ENCODE data around the gene DKK1. TPM values are rescaled to one million over a fixed set of nuclear protein-coding genes. Genes with fewer than 3 reads are reported as not detected.

The DKK1 gene
- total RNA-seq, 2 donors from 2014 or later, result not detected

DNA sequence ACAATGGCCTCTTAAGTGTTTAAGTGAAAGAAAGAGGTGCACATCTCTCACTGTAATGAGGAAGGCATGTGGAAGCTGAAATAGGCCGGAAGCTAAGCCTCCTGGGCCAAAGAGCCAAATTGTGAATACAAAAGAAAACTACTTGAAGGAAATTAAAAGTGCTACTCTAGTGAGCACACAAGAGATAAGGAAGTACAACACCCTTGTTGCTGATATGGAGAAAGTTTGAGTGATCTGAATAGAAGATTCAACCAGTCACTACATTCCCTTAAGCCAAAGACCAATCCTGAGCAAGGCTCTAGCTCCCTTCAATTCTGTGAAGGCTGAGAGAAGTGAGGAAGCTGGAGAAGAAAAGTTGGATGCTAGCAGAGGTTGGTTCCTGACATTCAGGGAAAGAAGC is 8.2 kb downstream of the DKK1 start:
- Histone ChIP-seq H3K36me3 (replicated peaks in 1 of 2; ENCODE audit: insufficient read depth in 1 of 2, low read depth in 2 of 2) (no peaks in the 10 kb centered on the region), H3K4me3 (no peak overlapping the region), H3K27me3 (no peaks in the 10 kb centered on the region), H3K4me1 (no peaks in the 10 kb centered on the region), H3K9me3 (no peaks in the 10 kb centered on the region), H3K27ac (no peak overlapping the region)
- 88 to 92% methylated on average over 1 of the region's 1 CpG for WGBS, 2 donors
- intact Hi-C loops (cut with DNase I), result no loop called here
- ATAC-seq (no peak), DNase-seq (no peak)
- TF ChIP-seq POLR2A (IDR thresholded peaks at IDR 0.05), result no peak
- TF ChIP-seq, protein P1, sequence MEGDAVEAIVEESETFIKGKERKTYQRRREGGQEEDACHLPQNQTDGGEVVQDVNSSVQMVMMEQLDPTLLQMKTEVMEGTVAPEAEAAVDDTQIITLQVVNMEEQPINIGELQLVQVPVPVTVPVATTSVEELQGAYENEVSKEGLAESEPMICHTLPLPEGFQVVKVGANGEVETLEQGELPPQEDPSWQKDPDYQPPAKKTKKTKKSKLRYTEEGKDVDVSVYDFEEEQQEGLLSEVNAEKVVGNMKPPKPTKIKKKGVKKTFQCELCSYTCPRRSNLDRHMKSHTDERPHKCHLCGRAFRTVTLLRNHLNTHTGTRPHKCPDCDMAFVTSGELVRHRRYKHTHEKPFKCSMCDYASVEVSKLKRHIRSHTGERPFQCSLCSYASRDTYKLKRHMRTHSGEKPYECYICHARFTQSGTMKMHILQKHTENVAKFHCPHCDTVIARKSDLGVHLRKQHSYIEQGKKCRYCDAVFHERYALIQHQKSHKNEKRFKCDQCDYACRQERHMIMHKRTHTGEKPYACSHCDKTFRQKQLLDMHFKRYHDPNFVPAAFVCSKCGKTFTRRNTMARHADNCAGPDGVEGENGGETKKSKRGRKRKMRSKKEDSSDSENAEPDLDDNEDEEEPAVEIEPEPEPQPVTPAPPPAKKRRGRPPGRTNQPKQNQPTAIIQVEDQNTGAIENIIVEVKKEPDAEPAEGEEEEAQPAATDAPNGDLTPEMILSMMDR (IDR thresholded peaks at IDR 0.05), result no peak

DNA sequence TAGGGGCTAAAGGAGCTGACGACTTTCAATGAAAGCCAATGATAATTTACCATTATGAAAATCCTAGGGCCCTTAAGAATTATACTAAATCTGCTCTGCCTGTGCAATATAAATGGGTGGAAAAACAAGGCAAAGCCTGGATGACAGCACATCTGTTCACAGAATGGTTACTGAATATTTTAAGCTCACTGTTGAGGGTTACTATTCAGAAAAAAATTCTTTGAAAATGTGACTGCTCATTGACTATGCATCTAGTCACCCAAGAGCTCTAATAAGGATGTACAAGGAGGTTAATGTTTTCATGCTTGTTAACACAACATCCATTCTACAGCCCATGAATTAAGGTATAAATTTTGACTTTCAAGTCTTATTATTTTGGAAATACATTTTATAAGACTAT is 8.9 kb downstream of the DKK1 start:
- DNase-seq (no peak), ATAC-seq (no peak)
- H3K36me3 ChIP-seq (replicated peaks in 1 of 2; ENCODE audit: insufficient read depth in 1 of 2, low read depth in 2 of 2), result no peaks in the 10 kb centered on the region
- no peaks in the 10 kb centered on the region for H3K9me3 ChIP-seq
- H3K27me3 ChIP-seq, result no peaks in the 10 kb centered on the region
- TF ChIP-seq, protein P1 (IDR thresholded peaks at IDR 0.05), result no peak
- TF ChIP-seq POLR2A (IDR thresholded peaks at IDR 0.05), result no peak
- WGBS, 2 donors, result 79 to 83% methylated on average over 1 of the region's 1 CpG
- intact Hi-C loops (cut with DNase I), result no loop called here
- no peaks in the 10 kb centered on the region for H3K4me1 ChIP-seq
- no peak overlapping the region for H3K4me3 ChIP-seq
- no peak overlapping the region for H3K27ac ChIP-seq

DNA sequence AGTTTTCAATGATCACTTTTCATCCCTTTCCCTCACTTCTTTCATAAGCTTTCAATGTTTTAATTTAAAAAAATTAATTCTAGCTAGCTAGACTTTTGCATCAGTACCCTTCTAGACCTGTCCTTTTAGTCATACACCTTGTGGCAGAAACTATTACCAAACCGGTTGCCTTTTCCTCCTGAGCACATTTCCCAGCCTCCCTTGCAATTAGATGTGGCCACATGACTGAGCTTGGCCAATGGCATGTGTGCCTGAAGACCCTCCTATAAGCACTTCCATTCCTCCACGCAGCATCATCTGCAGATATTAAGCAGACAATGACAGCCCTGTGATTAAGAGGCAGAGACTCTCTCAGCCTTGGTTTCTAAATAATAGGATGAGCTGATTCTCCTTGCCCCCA is 12.3 kb downstream of the DKK1 start:
- Histone ChIP-seq H3K4me1 (no peaks in the 10 kb centered on the region), H3K36me3 (replicated peaks in 1 of 2; ENCODE audit: insufficient read depth in 1 of 2, low read depth in 2 of 2) (no peaks in the 10 kb centered on the region), H3K4me3 (no peak overlapping the region), H3K27ac (no peak overlapping the region), H3K9me3 (no peaks in the 10 kb centered on the region), H3K27me3 (no peaks in the 10 kb centered on the region)
- ATAC-seq, result no peak
- no peak for DNase-seq
- 71 to 88% methylated on average over 2 of the region's 2 CpGs for WGBS, 2 donors
- TF ChIP-seq, protein P1 (IDR thresholded peaks at IDR 0.05), result no peak
- no peak for TF ChIP-seq POLR2A (IDR thresholded peaks at IDR 0.05)
- intact Hi-C loops (cut with DNase I), result no loop called here

DNA sequence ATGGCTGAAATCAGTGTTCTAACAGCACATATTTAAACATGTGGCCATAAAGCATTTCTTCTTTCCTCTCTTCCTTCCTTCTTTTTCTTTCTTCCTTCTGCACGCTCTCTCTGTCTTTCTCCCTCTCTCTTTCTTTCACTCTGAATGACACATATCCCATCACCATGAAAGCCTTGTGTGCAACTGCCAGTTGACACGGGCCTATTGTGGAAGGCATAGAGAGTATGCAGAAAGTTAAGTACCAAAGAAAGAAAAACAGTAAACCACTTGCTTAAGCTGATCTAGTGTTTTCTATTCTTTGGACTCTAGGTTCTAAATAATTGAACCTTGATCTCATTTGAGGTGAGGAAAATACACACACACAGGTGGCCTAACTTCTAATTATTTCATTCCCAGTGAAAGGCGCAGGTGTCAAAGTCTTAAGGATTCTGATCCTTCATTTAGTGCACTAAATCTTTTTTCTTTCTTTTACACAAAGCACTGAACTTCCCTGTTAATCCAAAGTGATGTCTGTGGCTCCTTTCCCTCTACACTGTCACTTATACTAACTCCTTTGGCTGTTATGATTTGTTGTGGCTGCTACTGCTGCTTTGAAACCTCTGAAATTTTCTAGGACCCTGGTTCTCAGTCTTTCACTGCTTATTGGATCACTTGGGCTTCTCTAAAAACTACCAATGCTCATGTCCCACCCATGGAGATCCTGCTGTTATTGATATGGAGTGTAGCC is 17.7 kb downstream of the DKK1 start:
- ATAC-seq (no peak), DNase-seq (no peak)
- Histone ChIP-seq H3K27ac (no peak overlapping the region), H3K9me3 (no peaks in the 10 kb centered on the region), H3K36me3 (replicated peaks in 1 of 2; ENCODE audit: insufficient read depth in 1 of 2, low read depth in 2 of 2) (no peaks in the 10 kb centered on the region), H3K4me3 (no peak overlapping the region), H3K27me3 (no peaks in the 10 kb centered on the region), H3K4me1 (no peaks in the 10 kb centered on the region)
- WGBS, 2 donors, result 75 to 86% methylated on average over 3 of the region's 3 CpGs
- no peak for TF ChIP-seq POLR2A (IDR thresholded peaks at IDR 0.05)
- TF ChIP-seq, protein P1 (IDR thresholded peaks at IDR 0.05), result no peak
- intact Hi-C loops (cut with DNase I), result no loop called here

DNA sequence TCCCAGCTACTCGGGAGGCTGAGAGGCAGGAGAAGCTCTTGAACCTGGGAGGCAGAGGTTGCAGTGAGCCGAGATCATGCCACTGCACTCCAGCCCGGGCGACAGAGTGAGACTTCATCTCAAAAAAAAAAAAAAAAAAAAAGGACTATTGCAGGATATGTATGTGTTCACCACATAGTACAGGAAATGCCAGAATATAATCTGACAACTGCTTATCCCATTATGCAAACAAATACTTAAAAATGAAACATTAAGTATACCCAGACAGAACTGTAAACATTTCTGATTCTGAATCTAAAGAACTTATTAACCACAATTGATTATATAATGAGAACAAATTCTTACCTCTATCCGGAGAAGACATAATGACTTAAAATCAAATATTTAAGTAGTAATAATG is 18.7 kb downstream of the DKK1 start:
- ATAC-seq (no peak), DNase-seq (no peak)
- no peak overlapping the region for H3K27ac ChIP-seq
- intact Hi-C loops (cut with DNase I), result no loop called here
- no peak overlapping the region for H3K4me3 ChIP-seq
- H3K36me3 ChIP-seq (replicated peaks in 1 of 2; ENCODE audit: insufficient read depth in 1 of 2, low read depth in 2 of 2), result no peaks in the 10 kb centered on the region
- no peaks in the 10 kb centered on the region for H3K27me3 ChIP-seq
- H3K4me1 ChIP-seq, result no peaks in the 10 kb centered on the region
- 54 to 57% methylated on average over 5 of the region's 5 CpGs for WGBS, 2 donors
- H3K9me3 ChIP-seq, result no peaks in the 10 kb centered on the region
- no peak for TF ChIP-seq POLR2A (IDR thresholded peaks at IDR 0.05)
- TF ChIP-seq, protein P1 (IDR thresholded peaks at IDR 0.05), result no peak

Measured in body of pancreas (tissue), 4 donors.